HG03025 (cell line): ENCODE results near the gene RIBC1.
"Not testable (repeated sequence)": the region's sequence is repeated elsewhere in the genome, so short reads cannot be mapped to it uniquely, and the experiment has no call there.

Source experiments
- ATAC-seq: cut with Tn5 transposase; IDR thresholded peaks from one replicate; pipeline ENCODE4 v1.9.1; 2021; ENCODE audit warnings: mild to moderate bottlenecking, moderate library complexity; ENCODE audit not compliant: unreplicated experiment, low FRiP score

The RIBC1 gene

GRCh38 chrX:53422861-53423306 lies at the start of gene RIBC1:
Gene RIBC1 (plus strand): TSS chrX:53422873. CDS start chrX:53426277, 3,404 bp downstream.
- no peak for ATAC-seq

- ATAC-seq, result no peak
Observed at GRCh38 chrX:53373307-53373706, 49.4 kb upstream of the RIBC1 start.

- no peak for ATAC-seq
Observed at GRCh38 chrX:53374222-53374820, 48.4 kb upstream of the RIBC1 start.

- no peak for ATAC-seq
Observed at GRCh38 chrX:53374923-53375322, 47.8 kb upstream of the RIBC1 start.

GRCh38 chrX:53376888-53377287 lies 45.8 kb upstream of the RIBC1 start:
- ATAC-seq, result no peak

GRCh38 chrX:53377464-53377863 lies 45.2 kb upstream of the RIBC1 start:
- ATAC-seq, result no peak

- no peak for ATAC-seq
Observed at GRCh38 chrX:53379008-53379710, 43.5 kb upstream of the RIBC1 start.

- no peak for ATAC-seq
Observed at GRCh38 chrX:53379747-53380146, 42.9 kb upstream of the RIBC1 start.

GRCh38 chrX:53383376-53384076 lies 39.1 kb upstream of the RIBC1 start:
- no peak for ATAC-seq

GRCh38 chrX:53395605-53396298 lies 26.9 kb upstream of the RIBC1 start:
- no peak for ATAC-seq

GRCh38 chrX:53398216-53398615 lies 24.5 kb upstream of the RIBC1 start:
- no peak for ATAC-seq

- ATAC-seq, result no peak
Observed at GRCh38 chrX:53403535-53403934, 19.1 kb upstream of the RIBC1 start.

- ATAC-seq, result no peak
Observed at GRCh38 chrX:53412446-53412845, 10.2 kb upstream of the RIBC1 start.

GRCh38 chrX:53420351-53420750 lies 2.3 kb upstream of the RIBC1 start:
- ATAC-seq, result not testable (repeated sequence)

- ATAC-seq, result no peak
Observed at GRCh38 chrX:53421125-53421524, 1.5 kb upstream of the RIBC1 start.

- peak; percentile 7 for ATAC-seq
Observed at GRCh38 chrX:53421772-53422085, 944 bp upstream of the RIBC1 start.

- ATAC-seq, result peak; percentile 94
Observed at GRCh38 chrX:53422086-53422860, 400 bp upstream of the RIBC1 start, which contains the start of gene SMC1A. Gene SMC1A (minus strand): TSS chrX:53422654. CDS start chrX:53422600, 54 bp downstream.

GRCh38 chrX:53429755-53430154 lies 7.1 kb downstream of the RIBC1 start:
- no peak for ATAC-seq

- ATAC-seq, result no peak
Observed at GRCh38 chrX:53430231-53430630, 7.6 kb downstream of the RIBC1 start.
